ENCODE results near the gene CDK17.

Gene CDK17

DNA sequence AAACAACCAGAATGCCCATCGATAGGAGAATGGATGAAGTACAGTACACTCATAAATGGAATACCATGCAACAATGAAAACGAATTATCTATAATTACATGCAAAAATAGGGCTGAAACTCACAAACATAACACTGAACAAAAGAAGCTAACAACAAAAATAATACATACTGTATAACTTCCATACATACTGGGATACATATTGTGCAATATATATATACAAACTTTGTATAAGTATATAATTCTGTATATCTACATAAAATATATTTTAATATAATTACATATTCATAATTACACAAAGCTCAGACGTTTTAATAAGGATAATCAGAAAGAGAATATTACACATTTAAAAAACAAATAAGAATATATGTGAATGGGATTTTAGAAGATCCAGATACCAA, 90.2 kb downstream of the CDK17 start:
- no peak for DNase-seq

DNA sequence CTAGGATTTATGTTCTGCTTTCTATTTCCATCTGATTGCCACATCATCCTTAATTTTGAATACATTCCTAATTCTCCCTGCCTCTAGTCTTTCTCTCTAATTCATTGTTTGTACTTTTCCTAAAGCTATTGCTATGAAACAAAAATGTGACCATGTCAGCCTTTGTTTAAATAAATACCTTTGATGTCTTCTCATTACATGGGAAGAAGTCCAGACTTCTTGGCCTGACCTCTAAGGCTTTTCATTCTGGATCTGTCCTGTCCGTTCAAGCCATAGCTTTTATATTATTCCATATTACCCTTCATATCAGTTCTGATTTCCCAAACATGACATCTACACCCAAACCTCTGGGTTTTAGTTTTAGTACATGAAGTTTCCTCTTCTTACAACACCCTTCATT, 91.4 kb downstream of the CDK17 start:
- no peak for DNase-seq

DNA sequence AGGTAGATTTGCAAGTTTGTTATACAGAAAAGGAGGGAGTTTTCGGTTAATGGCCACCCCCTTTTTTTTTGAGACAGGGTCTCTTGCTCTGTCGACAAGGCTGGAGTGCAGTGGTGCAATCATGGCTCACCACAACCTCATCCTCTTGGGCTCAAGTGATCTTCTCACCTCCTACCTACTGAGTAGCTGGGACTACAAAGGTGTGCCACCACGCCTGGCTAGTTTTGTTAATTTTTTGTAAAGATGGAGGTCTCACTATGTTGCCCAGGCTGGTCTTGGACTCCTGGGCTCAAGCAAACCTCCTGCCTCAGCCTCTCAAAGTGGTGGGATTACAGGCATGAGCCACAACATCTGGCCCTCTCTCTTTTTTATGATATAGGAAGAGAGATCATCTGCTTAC, 94.6 kb downstream of the CDK17 start:
- DNase-seq: no peak

DNA sequence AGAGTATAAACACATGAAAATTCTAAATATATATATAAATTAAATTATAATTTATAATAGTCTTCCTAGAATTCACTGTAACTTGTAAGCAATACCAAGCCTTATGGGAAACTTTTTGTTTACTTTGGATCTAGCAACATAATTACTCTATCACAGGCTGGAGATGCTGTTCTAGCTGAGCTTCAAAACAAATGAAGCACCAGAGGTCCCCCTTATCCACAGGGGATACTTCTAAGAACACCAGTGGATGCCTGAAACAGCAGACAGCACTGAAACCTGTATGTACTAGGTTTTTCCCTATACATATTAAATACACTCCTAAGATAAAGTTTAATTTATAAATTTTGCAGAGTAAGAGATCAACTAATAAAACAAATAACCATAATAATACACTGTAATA, 96.6 kb downstream of the CDK17 start:
- DNase-seq: no peak

DNA sequence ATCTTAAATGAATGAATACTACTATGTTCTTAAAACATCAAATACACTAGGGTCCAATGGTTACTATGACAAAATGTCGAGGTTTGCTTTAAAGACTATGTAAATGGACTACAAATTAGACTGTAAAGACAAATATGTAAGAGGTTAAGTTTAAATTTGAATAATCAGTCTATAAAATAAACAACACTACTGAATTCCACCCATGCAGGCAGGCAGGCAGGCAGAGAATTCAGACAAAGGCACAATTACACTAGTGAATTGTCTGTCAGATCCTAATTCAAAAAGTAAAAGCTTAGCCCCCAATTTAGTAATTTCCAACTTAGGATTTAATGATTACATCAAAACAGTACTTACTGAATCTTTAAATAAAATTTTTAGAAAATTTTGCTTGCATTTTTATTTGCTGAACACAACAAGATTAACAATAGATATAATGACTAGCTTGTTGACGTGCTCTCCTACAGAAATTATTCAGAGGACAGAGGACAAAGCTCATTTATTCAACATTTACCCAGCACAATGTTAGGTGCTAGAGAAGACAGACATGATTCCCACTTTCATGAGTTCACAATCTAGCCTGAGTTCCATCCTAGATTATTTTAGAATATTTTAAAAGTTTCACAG, 97.4 kb downstream of the CDK17 start:
- DNase-seq: no peak

DNA sequence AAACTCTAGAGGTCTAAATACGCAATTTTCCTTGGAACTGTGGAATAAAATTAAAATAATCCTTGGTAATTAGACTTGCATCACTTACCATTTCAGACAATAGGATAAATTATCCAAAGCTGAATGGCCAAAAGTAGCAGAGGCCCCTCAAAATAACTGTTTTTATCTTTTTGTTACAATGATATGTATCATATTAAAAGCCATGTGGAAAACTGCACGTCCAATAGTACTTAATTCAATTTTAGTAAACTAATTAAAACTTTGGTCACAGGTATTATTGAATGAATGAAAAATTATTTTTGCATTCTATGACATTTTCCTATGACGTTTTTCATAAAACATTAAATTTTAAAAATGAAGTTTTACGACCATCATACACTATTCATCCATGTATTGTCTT, 98.5 kb downstream of the CDK17 start:
- no peak for DNase-seq

DNA sequence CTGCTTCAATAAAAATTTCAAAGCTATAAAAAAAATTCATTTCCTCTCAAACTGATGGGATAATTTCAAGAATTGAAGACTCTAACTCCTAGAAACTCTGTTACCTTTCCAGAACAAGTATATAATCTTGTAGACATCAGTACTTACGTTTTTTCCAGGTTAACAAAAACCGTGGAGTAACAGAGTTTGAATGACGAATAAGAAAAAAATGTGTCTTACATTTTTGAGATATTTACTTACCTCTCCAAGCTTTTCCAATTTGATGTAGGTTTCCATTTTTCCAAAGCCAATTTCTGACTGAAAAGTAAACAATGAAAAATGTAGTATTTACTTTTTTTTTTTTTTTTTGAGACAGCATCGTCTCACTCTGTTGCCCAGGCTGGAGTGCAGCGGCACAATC, 100.2 kb downstream of the CDK17 start:
- no peak for DNase-seq

DNA sequence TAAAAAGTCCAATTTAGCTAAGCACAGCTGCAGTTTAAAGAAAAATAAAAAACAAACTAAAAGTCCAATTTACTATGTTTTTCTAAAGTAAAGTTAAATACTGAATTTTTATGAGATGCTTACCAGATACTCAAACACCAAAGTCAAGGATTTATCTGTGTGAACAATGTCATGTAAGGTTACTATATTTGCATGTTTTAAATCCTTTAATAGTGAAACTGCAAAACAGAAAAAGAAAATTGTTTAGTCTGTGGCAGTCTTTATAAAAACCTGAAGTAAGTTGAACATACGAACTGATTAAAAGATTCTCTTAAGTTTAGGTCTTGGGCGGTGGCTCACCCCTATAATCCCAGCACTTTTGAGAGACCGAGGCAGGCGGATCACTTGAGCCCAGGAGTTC, 102.7 kb downstream of the CDK17 start:
- no peak for DNase-seq

DNA sequence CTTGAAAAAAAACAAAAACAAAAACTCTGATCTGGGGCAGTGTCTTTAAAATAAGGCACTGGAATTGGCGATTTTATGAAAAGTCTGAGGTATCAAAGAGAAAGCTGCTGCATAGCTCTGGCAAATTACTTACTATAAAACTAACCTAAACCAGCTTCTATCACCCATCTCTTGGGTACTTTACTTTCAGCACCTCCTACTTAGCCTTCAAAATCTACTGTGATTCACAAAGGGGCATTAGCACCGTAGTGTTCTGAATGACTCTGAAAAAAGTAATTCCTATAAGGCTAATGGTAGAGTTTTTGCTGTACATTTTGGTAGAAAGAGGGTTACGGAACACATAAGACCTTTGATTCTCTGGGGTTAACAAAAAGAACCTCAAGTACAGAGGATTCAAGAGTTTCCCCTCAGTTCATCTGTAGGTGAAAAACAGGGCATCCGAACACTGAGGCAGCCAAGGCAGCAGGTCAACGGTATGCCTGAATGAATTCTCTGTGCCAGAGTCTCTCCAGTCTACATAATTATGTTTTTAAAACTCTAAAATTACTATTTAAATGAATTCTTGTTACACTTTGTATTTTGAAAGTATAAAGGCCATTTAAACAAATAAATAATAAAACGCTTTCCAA, 104.6 kb downstream of the CDK17 start:
- DNase-seq: no peak

DNA sequence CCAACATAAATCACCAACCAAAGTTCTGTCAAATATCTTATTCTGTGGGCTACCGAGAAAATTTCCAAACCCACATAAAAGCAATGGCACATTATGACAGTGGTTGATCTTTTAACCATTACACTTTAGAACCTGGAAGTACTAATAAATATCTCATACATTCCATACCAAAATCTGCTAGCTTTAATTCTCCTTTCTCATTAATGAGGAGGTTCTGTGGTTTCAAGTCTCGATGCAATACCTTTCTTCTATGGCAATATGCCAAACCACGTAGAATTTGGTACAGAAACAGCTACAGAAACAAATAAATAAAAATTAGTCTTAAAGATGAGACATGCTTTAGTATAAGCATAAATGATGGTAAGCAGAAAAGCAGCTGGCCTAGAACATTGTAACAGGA, 105.4 kb downstream of the CDK17 start:
- DNase-seq: no peak

DNA sequence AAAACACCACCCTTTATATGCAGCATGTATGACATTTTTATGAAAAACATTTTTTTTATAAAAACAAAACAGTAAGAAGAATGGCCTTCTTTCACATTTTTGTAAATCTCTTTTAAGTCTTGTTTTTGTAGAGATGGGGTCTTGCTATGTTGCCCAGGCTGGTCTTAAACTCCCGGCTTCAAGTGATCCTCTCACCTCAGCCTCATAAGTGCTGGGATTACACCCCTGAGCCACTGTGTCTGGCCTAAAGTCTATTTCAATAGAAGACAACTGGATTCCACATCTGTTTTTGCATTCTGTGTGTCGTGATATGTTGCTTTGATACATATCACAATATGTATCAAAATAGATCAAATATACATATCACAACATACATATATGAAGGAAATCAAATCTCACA, 107.1 kb downstream of the CDK17 start:
- DNase-seq: no peak

DNA sequence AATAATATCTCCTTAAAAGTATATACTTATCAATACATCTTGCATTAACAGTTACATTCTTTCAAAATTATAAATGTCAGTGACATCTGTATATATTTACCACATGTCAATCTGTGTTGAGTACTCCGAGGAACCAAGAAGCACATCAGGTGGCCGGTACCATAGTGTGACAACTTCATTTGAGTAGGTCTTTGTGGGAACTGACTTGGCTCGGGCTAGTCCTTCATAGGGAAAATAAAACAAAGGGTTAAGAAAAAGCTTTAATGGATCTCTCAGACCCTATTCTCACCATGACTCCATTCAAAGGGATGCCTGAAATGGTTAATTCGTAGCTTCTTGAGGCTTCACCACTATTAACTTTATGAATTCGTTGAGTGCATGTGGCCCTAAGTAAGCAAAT, 111.2 kb downstream of the CDK17 start:
- DNase-seq: no peak

DNA sequence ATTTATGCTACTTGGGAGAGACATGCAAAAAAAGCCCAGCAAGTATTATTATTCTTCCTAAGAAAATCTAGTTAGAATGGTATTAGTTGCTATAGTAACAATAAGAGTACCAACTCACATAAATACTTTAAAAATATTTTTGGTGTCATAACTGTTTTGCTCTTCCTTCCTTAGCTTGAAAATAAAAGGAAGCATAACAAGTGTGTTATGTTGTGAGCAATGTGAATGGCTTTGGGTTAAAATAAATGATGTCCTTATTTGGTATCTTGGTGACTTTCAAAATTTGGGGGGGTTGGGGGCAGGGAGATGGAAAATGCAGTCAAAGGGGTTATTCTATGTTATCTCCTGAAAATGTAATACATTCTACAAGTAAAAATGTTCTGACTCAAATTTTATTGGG, 115.1 kb downstream of the CDK17 start:
- no peak for DNase-seq

DNA sequence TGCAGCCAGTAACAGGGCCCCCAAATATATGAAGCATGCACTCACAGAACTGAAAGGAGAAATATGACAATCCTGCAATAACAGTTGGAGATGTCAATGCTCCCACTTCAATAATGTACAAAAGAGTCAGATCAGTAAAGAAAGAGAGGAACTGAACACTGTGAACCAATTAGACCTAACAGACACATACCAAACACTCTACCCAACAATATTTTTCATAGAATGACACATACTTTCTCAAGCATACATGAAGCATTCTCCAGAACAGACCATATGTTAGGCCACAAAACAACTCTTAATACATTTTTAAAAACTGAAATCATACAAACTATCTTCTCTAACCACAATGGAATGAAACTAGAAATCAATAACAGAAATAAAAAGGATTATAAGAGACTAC, 125.9 kb downstream of the CDK17 start:
- DNase-seq: no peak

DNA sequence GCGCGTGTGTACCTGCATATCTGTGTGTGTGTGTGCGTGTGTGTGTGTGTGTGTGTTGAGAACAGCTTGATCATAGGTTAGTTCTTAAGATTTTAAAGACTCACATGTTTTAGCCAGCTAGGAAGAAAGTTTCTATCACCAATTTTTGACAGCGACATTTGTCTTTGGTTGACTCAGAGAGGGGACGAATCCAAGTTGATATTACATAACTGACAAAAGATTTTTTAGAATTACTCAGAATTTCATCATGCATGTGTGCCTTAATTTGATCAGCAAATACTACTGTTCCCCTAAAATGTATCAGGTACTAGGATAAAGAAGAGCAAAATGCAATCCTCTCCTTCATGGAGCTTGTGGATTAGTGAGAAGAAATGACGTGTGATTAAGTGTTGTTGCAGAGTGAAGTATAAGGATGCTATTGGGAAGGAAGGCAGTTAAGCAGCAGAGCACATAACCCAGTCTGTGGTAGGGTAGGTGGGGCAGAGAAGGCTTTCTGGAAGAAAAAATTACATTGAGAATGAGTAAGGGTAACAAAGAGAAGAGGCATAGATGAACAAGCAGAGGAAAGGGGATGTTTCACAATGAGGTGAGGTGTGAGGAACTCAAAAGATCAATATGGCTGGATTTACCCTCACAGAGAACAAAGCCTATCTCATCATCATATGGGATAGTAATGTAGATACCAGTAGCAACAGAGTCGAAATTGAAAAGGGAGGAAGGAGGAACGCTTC, 128.6 kb downstream of the CDK17 start:
- no peak for DNase-seq

DNA sequence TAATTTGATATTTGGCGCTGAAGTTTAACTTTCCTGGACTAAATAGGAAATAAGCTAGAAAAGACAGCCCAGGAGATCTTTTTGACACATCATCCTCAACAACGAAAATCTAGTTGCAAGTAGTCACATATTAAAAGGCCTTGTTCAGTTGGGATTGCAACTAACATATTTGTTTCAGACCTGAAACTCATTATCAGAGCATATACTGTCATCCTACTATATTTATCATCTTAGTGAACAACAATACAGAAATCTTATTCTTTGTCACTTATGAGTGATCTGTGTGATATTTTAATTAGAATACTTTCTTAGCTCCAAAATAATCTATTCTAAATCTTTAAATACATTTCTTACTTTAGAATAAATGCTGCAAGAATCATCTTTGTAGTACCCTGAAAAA, 134.0 kb downstream of the CDK17 start:
- no peak for DNase-seq

DNA sequence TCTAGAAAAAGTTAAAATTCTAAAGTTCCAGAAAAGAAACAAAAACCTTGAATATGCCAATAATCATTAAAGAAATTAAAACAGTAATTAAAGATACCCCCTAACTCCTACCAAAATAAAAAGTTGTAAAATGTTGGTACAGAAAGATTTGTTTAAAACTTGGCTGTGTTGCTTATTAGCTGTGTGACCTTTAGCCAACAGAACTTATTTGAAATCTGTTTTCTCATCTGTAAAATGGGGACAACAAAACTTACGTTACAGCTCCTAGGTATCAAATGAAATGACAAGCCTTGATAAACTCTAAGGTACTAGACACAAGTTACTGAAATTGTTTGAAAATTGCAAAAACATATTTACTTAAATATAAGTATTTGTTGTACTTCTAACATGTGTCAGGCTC, 134.4 kb downstream of the CDK17 start:
- DNase-seq: no peak

DNA sequence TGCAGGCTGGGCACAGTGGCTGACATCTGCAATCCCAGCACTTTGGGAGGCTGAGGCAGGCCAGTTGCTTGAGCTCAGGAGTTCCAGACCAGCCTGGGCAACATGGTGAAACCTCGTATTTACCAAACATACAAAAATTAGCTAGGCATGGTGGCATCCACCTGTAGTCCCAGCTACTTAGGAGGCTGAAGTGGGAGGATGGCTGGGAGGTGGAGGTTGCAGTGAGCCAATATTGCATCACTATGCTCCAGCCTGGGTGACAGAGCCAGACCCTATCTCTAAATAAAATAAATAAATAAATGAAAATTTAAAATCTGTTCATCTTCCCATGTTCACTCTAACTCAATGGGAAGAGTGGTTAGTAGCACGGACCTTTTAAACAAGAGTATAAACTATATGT, 134.8 kb downstream of the CDK17 start:
- DNase-seq: no peak

DNA sequence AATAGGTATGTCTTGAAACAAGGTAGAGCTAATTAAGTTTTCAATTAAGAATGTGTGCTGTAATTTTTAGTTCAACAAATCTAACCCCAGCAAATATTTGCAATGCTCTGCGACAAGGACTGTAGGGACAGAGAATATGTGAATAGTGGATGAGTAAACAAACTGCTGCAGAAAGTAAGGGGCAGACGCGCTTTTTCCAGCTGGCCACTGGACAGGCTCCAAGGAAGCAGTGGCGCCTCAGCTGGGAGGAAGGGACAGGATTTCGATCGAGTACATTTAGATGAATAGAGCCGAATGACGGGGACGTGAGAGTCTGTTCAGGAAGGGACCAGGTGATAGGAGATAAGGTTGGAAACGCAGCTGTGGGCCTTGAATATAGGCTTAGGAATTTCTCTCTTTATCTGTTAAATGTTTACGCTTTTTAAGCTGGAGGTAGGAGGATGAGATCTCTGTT, 136.8 kb downstream of the CDK17 start:
- no peak for DNase-seq

DNA sequence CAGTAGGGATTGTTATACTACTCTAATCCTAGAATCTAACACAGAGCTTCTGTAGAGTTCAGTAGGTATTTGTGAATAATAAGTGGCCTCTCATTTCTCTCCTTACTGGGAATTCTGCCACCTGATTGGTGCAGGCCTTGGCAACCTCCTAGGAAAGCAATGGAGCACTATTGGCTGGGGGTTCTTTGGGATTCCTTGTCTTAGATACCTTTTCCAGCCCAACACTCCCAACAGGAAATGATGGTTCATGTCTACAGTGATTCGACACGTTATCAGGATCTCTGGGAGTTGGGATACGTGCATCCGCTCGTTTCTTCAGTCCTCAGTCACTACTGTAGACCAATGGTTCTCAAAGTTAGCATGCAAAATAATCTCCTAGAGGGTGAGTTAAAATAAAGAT, 138.7 kb downstream of the CDK17 start:
- DNase-seq: no peak

DNA sequence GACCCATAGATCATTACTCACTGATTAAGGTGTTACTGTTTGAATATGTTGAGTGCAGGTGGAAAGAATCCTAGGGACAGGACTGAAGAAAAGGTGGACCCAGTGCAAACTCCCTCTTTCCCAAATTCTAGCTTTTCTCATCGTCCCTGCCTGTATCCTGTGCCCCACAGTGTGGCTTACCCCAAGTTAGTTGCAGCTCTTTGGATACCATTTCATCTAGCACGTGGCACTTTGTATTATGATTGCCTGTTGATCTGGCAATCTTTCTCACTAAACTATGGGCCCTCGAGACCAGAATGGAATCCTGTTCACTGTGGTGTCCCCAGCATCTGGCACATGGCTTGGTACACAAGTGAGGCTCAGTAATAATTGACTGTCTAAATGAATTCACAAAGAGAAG, 139.6 kb downstream of the CDK17 start:
- no peak for DNase-seq

DNA sequence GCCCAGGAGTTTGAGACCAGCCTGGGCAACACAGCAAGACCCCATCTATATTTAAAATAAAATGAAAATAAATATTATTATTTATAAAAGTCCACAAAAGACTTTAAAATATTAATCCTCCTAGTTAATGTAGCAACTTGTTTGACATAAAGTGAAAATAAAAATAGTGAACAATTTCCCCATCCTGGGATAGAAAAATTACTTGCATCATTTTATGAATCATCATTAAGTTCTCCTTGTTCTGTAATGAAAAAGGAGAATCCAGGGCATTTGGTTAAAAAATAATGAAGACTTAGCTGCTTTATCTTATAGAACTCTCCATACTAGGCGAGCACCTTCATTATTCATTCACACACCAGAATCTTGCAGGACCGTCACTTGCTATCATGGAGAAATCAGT, 140.0 kb downstream of the CDK17 start:
- DNase-seq: no peak

DNA sequence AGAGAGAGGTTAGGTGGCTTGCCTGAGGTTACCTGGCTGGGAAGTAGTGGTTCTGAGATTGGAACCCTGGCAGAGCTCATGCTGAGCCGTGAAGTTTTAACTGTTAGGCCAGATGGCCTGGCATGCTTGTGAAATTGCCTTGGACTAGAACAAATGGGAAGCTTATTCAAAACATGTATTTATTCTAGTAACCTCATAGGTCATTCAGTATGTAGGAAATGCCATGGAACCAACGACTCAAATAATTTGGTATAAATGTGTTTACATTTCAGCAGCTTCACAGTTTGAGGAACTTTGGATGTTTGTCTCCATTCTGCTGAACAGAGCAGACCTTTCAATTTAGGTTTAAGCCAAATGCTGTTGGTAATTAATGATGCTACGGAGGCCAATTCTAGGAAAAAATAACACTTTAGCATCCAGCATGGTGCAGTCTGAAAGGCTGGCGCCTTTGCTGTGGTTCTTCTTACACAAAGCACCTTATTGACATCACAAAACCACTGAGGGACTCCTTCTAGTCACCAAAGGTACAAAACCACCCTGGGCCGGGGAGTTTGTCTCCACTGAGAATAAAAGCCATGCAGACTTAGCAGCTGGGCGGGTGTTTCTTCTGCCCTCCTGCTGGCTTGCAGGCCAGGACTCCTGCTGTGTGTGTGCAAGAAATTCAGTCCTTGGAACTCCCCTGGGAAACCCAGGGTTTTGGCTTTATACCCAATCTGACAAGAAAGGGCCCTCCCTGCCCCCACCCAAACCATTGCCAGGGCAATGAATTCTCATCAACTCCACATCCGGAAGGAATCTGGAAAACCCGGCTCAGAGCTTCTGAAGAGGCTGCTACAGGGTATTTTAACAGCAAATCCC, 141.9 kb downstream of the CDK17 start:
- no peak for DNase-seq
